SH-SY5Y (cell line): Measurements from ENCODE around the gene COLEC12.

Source experiments
- GATA2 ChIP-seq: IDR thresholded peaks from 2 replicates; pipeline ENCODE4 v1.6.1; 2011; ENCODE audit warnings: mild to moderate bottlenecking, low read depth, low read length
- GATA3 ChIP-seq: IDR thresholded peaks from 2 replicates; pipeline ENCODE4 v1.6.1; 2011; ENCODE audit warnings: low read depth, mild to moderate bottlenecking, low read length, moderate library complexity

DNA sequence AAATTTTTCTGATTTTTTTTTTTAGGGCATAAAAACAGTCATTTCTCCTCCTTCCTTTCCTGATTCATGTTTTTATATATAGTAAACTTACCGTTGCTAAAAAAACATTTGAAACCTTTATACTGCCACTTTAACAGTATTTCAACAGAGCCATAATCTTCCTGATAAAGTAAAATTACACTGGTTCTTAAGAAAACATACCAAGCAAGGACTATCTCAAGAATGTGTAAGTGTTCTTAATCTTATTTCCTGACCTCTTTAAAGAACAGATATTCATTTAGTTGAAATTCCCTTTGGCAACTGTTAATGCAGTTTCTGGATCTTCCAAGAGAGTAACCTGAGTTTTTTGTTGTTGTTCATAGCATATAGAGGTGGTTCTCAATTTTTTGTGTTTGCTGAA lies 26.6 kb upstream of the COLEC12 start:
- TF ChIP-seq GATA2 (no peak), GATA3 (no peak)
